A549 (cell line): ENCODE measurements around the gene PCGF3.

Source experiments
- EP300 ChIP-seq, 2 experiments: fragments of >200 bp; sonication (Bioruptor Twin); formaldehyde crosslinking; IDR thresholded peaks; 2 replicates in 1 of 2; 3 replicates in 1 of 2; pipeline ENCODE4 v1.6.1; 2016 to 2017
- HDAC2 ChIP-seq: fragments of 200-600 bp; sonication (generic); IDR thresholded peaks from 2 replicates; pipeline ENCODE4 v1.6.1; 2016
- MAFK ChIP-seq: fragments of 450-650 bp; IDR thresholded peaks from 2 replicates; pipeline ENCODE4 v1.6.1; 2014; ENCODE audit not compliant: partially characterized antibody
- POLR2A ChIP-seq: IDR thresholded peaks from 2 replicates; pipeline ENCODE4 v1.6.1; 2012; ENCODE audit warnings: mild to moderate bottlenecking, low read length
- RAD21 ChIP-seq, 2 experiments: fragments of >200 bp in 1 of 2; sonication (Bioruptor Twin) in 1 of 2; formaldehyde crosslinking in 1 of 2; IDR thresholded peaks in 1 of 2; conservative IDR thresholded peaks in 1 of 2; 2 replicates in 1 of 2; 3 replicates in 1 of 2; pipeline ENCODE4 v1.6.1; 2012 to 2018; ENCODE audit warnings: inconsistent platforms in 1 of 2
- RFX5 ChIP-seq: fragments of 450-650 bp; IDR thresholded peaks from 2 replicates; pipeline ENCODE4 v1.7.1; 2014; ENCODE audit warnings: antibody characterized with exemption, mild to moderate bottlenecking, moderate library complexity
- SMC3 ChIP-seq: fragments of >200 bp; sonication (Bioruptor Twin); formaldehyde crosslinking; IDR thresholded peaks from 3 replicates; pipeline ENCODE4 v1.6.1; 2018; ENCODE audit warnings: inconsistent platforms
- TF ChIP-seq, protein P1 (sequence below): fragments of >200 bp; sonication (Bioruptor Twin); formaldehyde crosslinking; IDR thresholded peaks from 3 replicates; pipeline ENCODE4 v1.5.1; 2016
- TF ChIP-seq, protein P2 (sequence below): fragments of 250-450 bp; sonication (Bioruptor Pico); IDR thresholded peaks from 2 replicates; pipeline ENCODE4 v1.5.0; 2021; ENCODE audit warnings: mild to moderate bottlenecking, moderate library complexity, borderline replicate concordance

DNA sequence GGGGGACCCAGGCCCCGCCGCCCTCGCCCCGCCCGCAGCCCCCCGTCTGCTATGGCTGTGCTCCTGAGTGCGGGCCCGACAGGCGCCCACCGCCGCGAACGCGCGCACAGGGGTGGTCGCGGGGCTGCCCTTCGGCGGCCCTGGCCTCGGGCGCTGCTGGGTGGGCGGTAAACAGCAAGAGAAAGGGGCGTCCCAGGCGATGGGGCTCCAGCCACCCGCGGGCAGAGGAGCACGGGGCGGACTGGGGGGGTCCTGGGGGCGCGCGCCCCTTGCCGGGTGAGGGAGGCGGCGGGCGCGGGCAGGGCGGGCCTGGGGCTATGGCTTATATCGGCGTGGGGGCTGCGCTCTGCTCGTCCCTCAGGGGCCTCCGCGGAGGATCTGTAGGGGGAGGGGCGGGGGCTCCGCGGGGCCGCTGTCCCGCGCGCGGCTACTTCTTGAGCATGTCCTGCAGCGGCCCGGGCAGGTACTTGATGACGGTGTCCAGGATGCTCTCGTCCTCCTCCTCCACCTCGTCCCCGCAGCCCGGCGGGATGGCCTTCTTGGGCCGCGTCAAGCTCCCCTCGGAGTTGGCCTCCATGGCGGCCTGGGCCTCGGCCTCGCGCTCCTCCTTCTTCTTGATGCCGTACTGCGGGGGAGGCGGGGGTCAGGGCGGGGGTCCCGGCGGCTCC, 80.6 kb downstream of the PCGF3 start:
- TF ChIP-seq, protein P1, sequence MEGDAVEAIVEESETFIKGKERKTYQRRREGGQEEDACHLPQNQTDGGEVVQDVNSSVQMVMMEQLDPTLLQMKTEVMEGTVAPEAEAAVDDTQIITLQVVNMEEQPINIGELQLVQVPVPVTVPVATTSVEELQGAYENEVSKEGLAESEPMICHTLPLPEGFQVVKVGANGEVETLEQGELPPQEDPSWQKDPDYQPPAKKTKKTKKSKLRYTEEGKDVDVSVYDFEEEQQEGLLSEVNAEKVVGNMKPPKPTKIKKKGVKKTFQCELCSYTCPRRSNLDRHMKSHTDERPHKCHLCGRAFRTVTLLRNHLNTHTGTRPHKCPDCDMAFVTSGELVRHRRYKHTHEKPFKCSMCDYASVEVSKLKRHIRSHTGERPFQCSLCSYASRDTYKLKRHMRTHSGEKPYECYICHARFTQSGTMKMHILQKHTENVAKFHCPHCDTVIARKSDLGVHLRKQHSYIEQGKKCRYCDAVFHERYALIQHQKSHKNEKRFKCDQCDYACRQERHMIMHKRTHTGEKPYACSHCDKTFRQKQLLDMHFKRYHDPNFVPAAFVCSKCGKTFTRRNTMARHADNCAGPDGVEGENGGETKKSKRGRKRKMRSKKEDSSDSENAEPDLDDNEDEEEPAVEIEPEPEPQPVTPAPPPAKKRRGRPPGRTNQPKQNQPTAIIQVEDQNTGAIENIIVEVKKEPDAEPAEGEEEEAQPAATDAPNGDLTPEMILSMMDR, result no peak
- TF ChIP-seq HDAC2 (no peak), POLR2A (no peak), MAFK (no peak), RAD21 (conservative IDR thresholded peaks at IDR 0.05 in 1 of 2, IDR thresholded peaks at IDR 0.05 in 1 of 2) (no peak), EP300 (IDR thresholded peaks at IDR 0.05) (no peak), SMC3 (no peak), RFX5 (no peak)
- TF ChIP-seq, protein P2, sequence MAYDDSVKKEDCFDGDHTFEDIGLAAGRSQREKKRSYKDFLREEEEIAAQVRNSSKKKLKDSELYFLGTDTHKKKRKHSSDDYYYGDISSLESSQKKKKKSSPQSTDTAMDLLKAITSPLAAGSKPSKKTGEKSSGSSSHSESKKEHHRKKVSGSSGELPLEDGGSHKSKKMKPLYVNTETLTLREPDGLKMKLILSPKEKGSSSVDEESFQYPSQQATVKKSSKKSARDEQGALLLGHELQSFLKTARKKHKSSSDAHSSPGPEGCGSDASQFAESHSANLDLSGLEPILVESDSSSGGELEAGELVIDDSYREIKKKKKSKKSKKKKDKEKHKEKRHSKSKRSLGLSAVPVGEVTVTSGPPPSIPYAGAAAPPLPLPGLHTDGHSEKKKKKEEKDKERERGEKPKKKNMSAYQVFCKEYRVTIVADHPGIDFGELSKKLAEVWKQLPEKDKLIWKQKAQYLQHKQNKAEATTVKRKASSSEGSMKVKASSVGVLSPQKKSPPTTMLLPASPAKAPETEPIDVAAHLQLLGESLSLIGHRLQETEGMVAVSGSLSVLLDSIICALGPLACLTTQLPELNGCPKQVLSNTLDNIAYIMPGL (CRISPR knock-in tag), result no peak
